MM.1S (cell line): ENCODE measurements around the gene PRAMEF26.
"Not testable (repeated sequence)": the region's sequence is repeated elsewhere in the genome, so short reads cannot be mapped to it uniquely, and the experiment has no call there.

Experiments used
- CTCF ChIP-seq: fragments of 300-600 bp; sonication (generic); IDR thresholded peaks from 2 replicates; pipeline ENCODE4 v1.5.1; 2016; ENCODE audit warnings: antibody characterized with exemption, low read length, mixed read lengths
- EZH2 ChIP-seq: fragments of 300-600 bp; sonication (generic); optimal IDR thresholded peaks from 2 replicates; pipeline ENCODE3; 2017; ENCODE audit warnings: low read depth, mild to moderate bottlenecking, antibody characterized with exemption, low read length, mixed read lengths

GRCh38 chr1:13155909-13156308 lies at the start of gene PRAMEF26:
- TF ChIP-seq EZH2, CTCF: not testable (repeated sequence)
